Astrocyte (in vitro differentiated cells and primary cell): Measurements from ENCODE around the gene TNNC2.

ENCODE experiments used
- CTCF ChIP-seq: IDR thresholded peaks from 2 replicates; pipeline ENCODE4 v1.5.1; 2011; ENCODE audit warnings: low read depth, mild to moderate bottlenecking, inconsistent platforms, low read length, moderate library complexity; ENCODE audit not compliant: insufficient read depth
- EZH2 ChIP-seq: IDR thresholded peaks from 2 replicates; pipeline ENCODE4 v1.6.1; 2012; ENCODE audit warnings: mild to moderate bottlenecking, low read length, inconsistent platforms; ENCODE audit not compliant: insufficient read depth

- TF ChIP-seq CTCF (no peak), EZH2 (no peak)
Observed at GRCh38 chr20:45833030-45833882, 6.1 kb upstream of the TNNC2 start, which contains the start of gene SNX21.
